MM.1S (cell line): ENCODE data around the gene BEND6.

Source experiments
- DNase-seq: peaks from one replicate; pipeline ENCODE4 v3.0.0-alpha.2; 2015
- H2AFZ ChIP-seq: fragments of 300-600 bp; sonication (generic); 2 replicates; pipeline ENCODE4 v1.6.0; 2016; ENCODE audit warnings: antibody characterized with exemption, low read length
- H3F3A ChIP-seq: fragments of 300-600 bp; sonication (generic); 2 replicates; pipeline ENCODE4 v1.6.1; 2016; ENCODE audit warnings: mild to moderate bottlenecking, antibody characterized with exemption, low read length, moderate library complexity, mixed read lengths; ENCODE audit not compliant: insufficient read depth
- H3K27ac ChIP-seq: fragments of 300-600 bp; sonication (generic); 2 replicates; pipeline ENCODE4 v1.5.1; 2016; ENCODE audit warnings: mild to moderate bottlenecking, low read length
- H3K27me3 ChIP-seq: fragments of 300-600 bp; sonication (generic); replicated peaks from 2 replicates; pipeline ENCODE4 v1.6.0; 2016; ENCODE audit warnings: low read length; ENCODE audit not compliant: insufficient read depth
- H3K36me3 ChIP-seq: fragments of 300-600 bp; sonication (generic); replicated peaks from 2 replicates; pipeline ENCODE4 v1.6.1; 2016; ENCODE audit warnings: mild to moderate bottlenecking, low read length, mixed read lengths; ENCODE audit not compliant: insufficient read depth
- H3K4me1 ChIP-seq: fragments of 300-600 bp; sonication (generic); 2 replicates; pipeline ENCODE4 v1.6.1; 2016; ENCODE audit warnings: low read length, mixed read lengths
- H3K4me2 ChIP-seq: fragments of 300-600 bp; sonication (generic); 2 replicates; pipeline ENCODE4 v1.6.0; 2016; ENCODE audit warnings: low read depth, low read length
- H3K4me3 ChIP-seq: fragments of 300-600 bp; sonication (generic); 2 replicates; pipeline ENCODE4 v1.5.1; 2016; ENCODE audit warnings: low read length, mixed read lengths
- H3K79me2 ChIP-seq: fragments of 300-600 bp; sonication (generic); 2 replicates; pipeline ENCODE4 v1.6.1; 2016; ENCODE audit warnings: mixed run types, low read length, mixed read lengths
- H3K9ac ChIP-seq: fragments of 300-600 bp; sonication (generic); 2 replicates; pipeline ENCODE4 v1.6.1; 2016; ENCODE audit warnings: low read length, mixed read lengths
- H3K9me2 ChIP-seq: fragments of 300-600 bp; sonication (generic); replicated peaks from 2 replicates; pipeline ENCODE4 v1.6.1; 2016; ENCODE audit warnings: mild to moderate bottlenecking, low read length, mixed read lengths; ENCODE audit not compliant: insufficient read depth
- H3K9me3 ChIP-seq: fragments of 300-600 bp; sonication (generic); replicated peaks from 2 replicates; pipeline ENCODE4 v1.6.1; 2016; ENCODE audit warnings: mild to moderate bottlenecking, low read length, mixed read lengths; ENCODE audit not compliant: insufficient read depth
- H4K20me1 ChIP-seq: fragments of 300-600 bp; sonication (generic); 2 replicates; pipeline ENCODE4 v1.6.1; 2016; ENCODE audit warnings: mild to moderate bottlenecking, low read length, moderate library complexity, mixed read lengths; ENCODE audit not compliant: insufficient read depth
- EZH2 ChIP-seq: fragments of 300-600 bp; sonication (generic); optimal IDR thresholded peaks from 2 replicates; pipeline ENCODE3; 2017; ENCODE audit warnings: low read depth, mild to moderate bottlenecking, antibody characterized with exemption, low read length, mixed read lengths
- EZH2phosphoT487 ChIP-seq: fragments of 300-600 bp; sonication (generic); IDR thresholded peaks from 2 replicates; pipeline ENCODE4 v1.6.1; 2018; ENCODE audit warnings: antibody characterized with exemption, low read length
- TF ChIP-seq, protein P1 (sequence below): fragments of 300-600 bp; sonication (generic); IDR thresholded peaks from 2 replicates; pipeline ENCODE4 v1.5.1; 2016; ENCODE audit warnings: antibody characterized with exemption, low read length, mixed read lengths

BEND6 gene

DNA sequence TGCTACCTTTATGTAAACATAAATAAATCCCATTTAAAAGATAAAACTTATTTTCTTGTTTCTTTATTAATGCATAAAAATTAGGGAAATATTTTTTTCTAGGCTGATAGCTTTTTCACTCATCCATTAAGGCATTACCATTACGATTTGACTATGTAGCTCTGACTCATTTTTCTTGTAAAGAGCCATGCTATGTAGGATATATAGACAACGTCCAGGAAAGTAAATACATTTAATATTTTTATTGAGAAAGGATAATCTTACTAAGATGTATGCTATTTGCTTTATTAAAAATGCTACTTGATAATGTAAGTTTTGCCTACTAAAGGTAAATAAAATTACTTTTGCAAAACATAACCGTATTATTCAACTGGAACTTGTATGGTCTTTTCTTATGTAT lies 72.4 kb downstream of the BEND6 start:
- H3K27ac ChIP-seq: no peak overlapping the region
- no peaks in the 10 kb centered on the region for H3K36me3 ChIP-seq
- TF ChIP-seq, protein P1, sequence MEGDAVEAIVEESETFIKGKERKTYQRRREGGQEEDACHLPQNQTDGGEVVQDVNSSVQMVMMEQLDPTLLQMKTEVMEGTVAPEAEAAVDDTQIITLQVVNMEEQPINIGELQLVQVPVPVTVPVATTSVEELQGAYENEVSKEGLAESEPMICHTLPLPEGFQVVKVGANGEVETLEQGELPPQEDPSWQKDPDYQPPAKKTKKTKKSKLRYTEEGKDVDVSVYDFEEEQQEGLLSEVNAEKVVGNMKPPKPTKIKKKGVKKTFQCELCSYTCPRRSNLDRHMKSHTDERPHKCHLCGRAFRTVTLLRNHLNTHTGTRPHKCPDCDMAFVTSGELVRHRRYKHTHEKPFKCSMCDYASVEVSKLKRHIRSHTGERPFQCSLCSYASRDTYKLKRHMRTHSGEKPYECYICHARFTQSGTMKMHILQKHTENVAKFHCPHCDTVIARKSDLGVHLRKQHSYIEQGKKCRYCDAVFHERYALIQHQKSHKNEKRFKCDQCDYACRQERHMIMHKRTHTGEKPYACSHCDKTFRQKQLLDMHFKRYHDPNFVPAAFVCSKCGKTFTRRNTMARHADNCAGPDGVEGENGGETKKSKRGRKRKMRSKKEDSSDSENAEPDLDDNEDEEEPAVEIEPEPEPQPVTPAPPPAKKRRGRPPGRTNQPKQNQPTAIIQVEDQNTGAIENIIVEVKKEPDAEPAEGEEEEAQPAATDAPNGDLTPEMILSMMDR: no peak
- TF ChIP-seq EZH2 (no peak), EZH2phosphoT487 (no peak)
- no peak overlapping the region for H2AFZ ChIP-seq
- H3K4me3 ChIP-seq: no peak overlapping the region
- no peaks in the 10 kb centered on the region; the same call in 1 of the 2 replicates for H3F3A ChIP-seq
- H3K4me2 ChIP-seq: no peak overlapping the region
- no peaks in the 10 kb centered on the region for H4K20me1 ChIP-seq
- no peaks in the 10 kb centered on the region for H3K9me2 ChIP-seq
- no peaks in the 10 kb centered on the region for H3K4me1 ChIP-seq
- no peaks in the 10 kb centered on the region for H3K27me3 ChIP-seq
- H3K9me3 ChIP-seq: no peaks in the 10 kb centered on the region
- no peak for DNase-seq
- no peaks in the 10 kb centered on the region for H3K79me2 ChIP-seq
- H3K9ac ChIP-seq: no peak overlapping the region

DNA sequence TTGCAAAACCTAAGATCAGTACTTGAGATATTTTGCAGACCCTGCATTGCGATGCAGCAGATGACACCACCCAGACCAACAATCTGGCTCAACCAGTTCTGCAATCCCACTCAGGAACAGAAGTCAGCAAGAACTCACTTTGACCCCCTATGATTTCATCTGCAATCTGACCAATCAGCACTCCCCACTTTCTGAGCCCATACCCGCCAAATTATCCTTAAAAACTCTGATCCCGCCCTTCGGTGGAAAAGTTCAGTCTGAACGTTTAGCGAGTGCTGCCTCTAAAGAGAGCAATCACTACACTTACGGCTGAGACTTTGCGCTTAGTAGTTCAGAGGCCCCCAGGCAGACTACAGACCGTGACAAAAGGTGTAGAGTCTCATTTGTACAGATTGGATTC lies 74.3 kb downstream of the BEND6 start:
- Histone ChIP-seq H3K9me3 (no peaks in the 10 kb centered on the region), H3K27ac (no peak overlapping the region), H3K36me3 (no peaks in the 10 kb centered on the region), H3F3A (no peaks in the 10 kb centered on the region), H2AFZ (no peak overlapping the region), H3K9me2 (no peaks in the 10 kb centered on the region), H3K4me3 (no peak overlapping the region), H3K79me2 (no peaks in the 10 kb centered on the region), H4K20me1 (no peaks in the 10 kb centered on the region), H3K27me3 (no peaks in the 10 kb centered on the region), H3K9ac (no peak overlapping the region), H3K4me1 (no peaks in the 10 kb centered on the region), H3K4me2 (no peak overlapping the region)
- TF ChIP-seq EZH2 (no peak), EZH2phosphoT487 (no peak)
- TF ChIP-seq, protein P1: no peak
- DNase-seq: no peak

DNA sequence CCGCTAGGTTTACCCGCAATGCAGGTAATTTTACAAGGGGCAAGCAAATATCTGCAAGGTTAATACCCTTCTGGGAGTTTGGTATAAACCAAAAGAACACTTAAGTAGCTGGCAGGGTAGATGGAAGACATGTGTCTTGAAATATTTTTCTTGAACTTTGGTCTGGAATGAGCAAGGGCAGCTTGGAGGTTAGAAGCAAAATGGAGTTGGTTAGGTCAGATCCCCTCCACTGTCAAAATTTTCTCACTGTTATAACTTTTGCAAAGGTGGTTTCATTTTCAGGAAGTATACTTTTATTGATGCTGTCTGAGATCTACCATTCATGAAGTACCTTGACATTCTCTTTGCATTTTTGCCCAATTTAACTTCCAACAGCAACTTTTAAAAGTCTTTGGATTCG lies 78.3 kb downstream of the BEND6 start:
- TF ChIP-seq, protein P1: no peak
- TF ChIP-seq EZH2 (no peak), EZH2phosphoT487 (no peak)
- no peak overlapping the region for H3K4me2 ChIP-seq
- H3K9me3 ChIP-seq: no peaks in the 10 kb centered on the region
- H3K4me1 ChIP-seq: no peaks in the 10 kb centered on the region
- no peaks in the 10 kb centered on the region for H3K9me2 ChIP-seq
- no peak for DNase-seq
- no peaks in the 10 kb centered on the region for H4K20me1 ChIP-seq
- no peaks in the 10 kb centered on the region for H3K36me3 ChIP-seq
- H2AFZ ChIP-seq: no peak overlapping the region
- no peak overlapping the region for H3K27ac ChIP-seq
- no peaks in the 10 kb centered on the region for H3K79me2 ChIP-seq
- H3K27me3 ChIP-seq: no peaks in the 10 kb centered on the region
- H3K9ac ChIP-seq: no peak overlapping the region
- no peak overlapping the region for H3K4me3 ChIP-seq
- H3F3A ChIP-seq: no peaks in the 10 kb centered on the region

DNA sequence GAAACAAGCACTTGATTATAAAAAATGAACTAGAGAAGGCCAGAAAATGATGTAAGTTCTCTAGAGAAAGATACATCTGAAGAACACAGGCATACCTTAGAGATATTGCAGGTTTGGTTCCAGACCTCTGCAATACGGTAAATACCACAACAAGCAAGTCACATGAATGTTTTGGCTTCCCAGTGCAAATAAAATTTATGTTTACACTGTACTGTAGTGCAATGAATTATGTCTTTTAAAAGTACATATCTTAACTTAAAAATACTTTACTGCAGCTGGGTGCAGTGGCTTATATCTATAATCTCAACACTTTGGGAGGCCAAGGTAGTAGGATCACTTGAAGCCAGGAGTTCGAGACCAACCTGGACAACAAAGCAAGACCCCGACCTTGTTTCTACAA lies 80.6 kb downstream of the BEND6 start:
- H3K9me2 ChIP-seq: no peaks in the 10 kb centered on the region
- no peak for TF ChIP-seq EZH2phosphoT487
- TF ChIP-seq, protein P1: no peak
- TF ChIP-seq EZH2: no peak
- no peak for DNase-seq
- no peaks in the 10 kb centered on the region for H3K36me3 ChIP-seq
- no peak overlapping the region for H3K27ac ChIP-seq
- H3K79me2 ChIP-seq: no peaks in the 10 kb centered on the region
- H3K4me2 ChIP-seq: no peak overlapping the region
- H4K20me1 ChIP-seq: no peaks in the 10 kb centered on the region
- H3K4me3 ChIP-seq: no peak overlapping the region
- H2AFZ ChIP-seq: no peak overlapping the region
- no peaks in the 10 kb centered on the region for H3K4me1 ChIP-seq
- H3K9ac ChIP-seq: no peak overlapping the region
- H3K27me3 ChIP-seq: no peaks in the 10 kb centered on the region
- no peaks in the 10 kb centered on the region for H3F3A ChIP-seq
- H3K9me3 ChIP-seq: no peaks in the 10 kb centered on the region
